NCI-H146 (cell line): Measurements from ENCODE around the gene NGB.

Experiments
- DNase-seq: peaks from one replicate; lab custom pipeline; 2025; lab: John Stamatoyannopoulos, UW

NGB gene

DNA sequence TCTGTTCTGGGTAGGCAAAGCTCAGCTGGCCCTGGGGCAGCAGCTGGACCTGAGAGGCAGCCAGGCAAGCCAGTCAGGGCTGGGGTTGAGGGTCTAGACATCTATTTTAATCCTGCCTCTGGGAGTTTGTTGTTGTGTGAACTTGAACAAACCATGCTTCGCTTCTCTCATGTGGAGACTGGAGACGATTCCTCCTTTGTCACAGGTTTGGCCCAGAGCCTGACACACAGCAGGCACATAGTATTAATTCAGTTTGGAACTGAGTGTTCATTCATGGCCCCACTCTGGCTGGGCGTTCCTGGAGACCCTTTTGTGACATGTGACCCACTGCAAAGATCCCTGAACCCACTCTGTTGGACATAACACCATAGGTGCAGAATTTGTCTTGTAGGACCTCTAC, 39.3 kb downstream of the NGB start:
- no peak for DNase-seq

GRCh38 chr14:77230914-77231313, 40.1 kb downstream of the NGB start:
- no peak for DNase-seq

DNA sequence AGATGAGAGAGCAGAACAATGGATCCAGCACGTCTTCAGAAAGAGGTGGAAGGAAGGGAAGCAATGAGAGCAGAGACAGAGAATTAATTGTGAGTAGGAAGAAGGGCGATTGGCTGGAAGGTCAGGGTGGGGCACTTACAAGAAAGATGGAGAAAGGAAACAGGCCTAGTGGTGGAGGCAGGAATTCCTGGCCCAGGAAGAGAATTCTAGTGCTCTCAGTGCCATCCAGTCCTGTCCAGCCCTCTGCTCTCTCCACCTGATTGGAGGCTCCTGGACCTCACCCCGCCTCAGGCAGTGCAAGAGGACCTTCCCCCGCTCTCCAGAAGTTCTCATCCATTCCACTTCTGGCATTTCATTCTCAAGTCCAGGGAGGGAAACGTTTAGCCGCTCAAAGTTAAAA, 43.0 kb downstream of the NGB start:
- DNase-seq = no peak

- DNase-seq = no peak
Measured at GRCh38 chr14:77225892-77226557, 45.0 kb downstream of the NGB start.

- no peak for DNase-seq
Measured at GRCh38 chr14:77225254-77225653, 45.8 kb downstream of the NGB start.

GRCh38 chr14:77224212-77224611, 46.8 kb downstream of the NGB start:
- no peak for DNase-seq

DNA sequence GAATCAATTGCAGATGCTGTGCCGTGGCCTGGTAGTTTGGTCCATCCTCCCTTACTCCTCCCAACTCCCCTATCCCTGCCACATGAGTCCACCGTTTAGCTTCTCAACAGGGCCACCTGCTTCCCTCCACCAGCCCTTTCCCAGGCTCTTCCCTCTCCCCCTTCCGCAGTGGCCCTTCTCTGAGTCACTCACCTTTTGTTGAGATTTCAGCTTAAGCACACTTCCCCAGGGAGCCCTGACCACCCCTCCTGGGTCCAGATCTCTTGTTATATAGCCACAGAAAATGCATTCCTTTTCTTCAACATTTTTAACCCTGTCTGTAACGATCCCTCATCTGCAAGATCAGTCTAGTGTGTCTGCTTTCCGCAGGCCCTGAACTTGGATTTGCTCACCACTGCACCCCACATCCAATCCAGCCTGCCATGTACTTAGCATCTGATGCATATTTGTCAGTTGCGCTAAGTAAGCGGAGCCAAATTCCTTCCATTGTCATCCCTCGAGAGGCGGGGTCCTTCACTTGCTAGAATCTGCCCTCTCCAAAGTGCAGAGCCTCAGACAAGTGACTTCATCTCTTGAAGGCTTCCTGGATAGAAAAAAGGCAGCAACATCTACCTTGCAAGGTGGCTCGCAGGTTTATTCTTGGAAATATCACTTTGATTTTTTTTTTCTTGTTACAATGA, 48.3 kb downstream of the NGB start:
- DNase-seq = no peak

DNA sequence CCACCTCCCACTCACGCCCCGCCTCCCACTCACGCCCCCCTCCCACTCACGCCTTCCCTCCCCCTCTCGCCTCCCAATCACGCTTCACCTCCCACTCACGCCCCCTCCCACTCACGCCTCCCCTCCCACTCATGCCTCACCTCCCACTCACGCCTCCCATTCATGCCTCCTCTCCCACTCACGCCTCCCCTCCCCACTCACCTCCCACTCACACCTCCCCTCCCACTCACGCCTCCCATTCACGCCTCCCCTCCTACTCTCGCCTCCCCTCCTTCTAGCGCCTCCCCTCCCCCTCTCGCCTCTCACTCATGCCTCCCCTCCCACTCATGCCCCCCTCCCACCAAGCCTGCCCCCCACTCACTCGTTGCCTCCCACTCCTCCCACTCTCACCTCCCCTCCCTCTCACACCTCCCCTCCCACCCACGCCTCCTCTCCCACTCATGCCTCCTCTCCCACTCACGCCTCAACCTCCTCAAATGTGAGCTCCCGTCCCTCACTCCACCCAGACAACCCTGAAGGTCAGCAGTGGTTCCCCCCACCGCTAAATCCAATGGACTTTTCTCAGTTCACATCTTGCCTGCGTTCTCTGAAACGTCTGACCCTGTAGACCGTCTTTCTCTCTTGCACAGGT, 49.6 kb downstream of the NGB start:
- DNase-seq = no peak

DNA sequence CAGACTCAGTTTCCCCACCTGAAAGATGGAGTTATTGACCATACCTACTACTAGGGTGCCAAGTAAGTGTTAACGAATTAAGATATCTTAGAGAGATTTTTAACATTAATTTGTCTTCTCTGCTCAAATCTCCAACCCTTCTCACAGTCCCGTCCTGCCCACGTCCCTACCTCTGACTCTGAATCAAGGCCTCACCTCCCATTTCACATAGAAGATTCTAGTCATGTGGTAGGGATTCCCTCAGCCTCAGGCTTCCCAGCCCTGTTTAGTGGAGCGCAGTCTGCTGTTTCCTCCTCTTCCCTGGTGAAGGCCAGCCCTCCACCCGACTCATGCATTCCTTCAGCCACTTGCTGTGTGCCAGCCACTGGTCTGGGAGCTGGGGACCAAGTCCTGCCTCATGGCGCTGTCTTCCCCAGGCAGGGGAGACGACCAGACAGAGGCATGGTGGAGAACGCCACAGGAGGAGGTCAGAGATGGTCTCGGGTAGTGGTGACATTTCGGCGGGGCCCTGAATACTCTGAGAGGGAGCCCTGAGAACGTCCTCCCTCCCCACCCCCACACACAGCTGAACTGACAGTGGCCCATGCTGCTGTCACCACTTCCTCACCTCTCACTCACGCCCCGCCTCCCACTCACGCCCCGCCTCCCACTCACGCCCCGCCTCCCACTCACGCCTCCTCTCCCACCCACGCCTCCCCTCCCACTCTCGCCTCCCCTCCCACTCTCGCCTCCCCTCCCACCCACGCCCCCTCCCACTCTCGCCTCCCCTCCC, 50.6 kb downstream of the NGB start:
- DNase-seq = no peak

GRCh38 chr14:77219591-77219990, 51.4 kb downstream of the NGB start:
- no peak for DNase-seq

DNA sequence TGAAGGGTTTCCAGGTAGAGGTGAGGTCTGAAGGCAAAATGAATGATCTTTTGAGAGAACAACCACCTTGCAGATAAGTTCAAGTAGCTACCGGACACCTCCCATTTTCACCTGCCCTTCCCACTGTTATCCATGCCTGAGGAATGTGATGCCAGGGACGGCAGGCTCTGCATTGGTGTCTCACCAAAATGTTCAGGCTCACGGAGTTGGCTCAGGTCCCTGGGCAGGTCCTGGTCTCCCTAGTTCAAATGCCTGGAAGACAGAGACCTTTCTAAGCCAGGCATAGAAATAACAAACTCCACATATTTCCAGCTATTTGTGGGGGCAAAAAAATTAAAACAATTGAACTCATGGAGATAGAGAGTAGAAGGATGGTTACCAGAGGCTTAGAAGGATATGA, 53.5 kb downstream of the NGB start:
- no peak for DNase-seq
